ENCODE measurements around the gene OR4K17. TPM values are rescaled to one million over a fixed set of nuclear protein-coding genes. Genes with fewer than 3 reads are reported as not detected.
"Not testable (repeated sequence)": the region's sequence is repeated elsewhere in the genome, so short reads cannot be mapped to it uniquely, and the experiment has no call there.

The OR4K17 gene
- total RNA-seq, 3 donors from 2014 or later (not counting 1 experiment from before 2014, with no cell fraction given) = not detected

GRCh38 chr14:20143911-20144310, 33.4 kb downstream of the OR4K17 start:
- Histone ChIP-seq H3K36me3 (ENCODE audit: control insufficient read depth, insufficient read depth, low read length) (no peaks in the 10 kb centered on the region), H3K4me1 (ENCODE audit: control insufficient read depth, insufficient read depth, low read length) (no peaks in the 10 kb centered on the region), H3K27me3 (ENCODE audit: control insufficient read depth, insufficient read depth, low read length) (no peaks in the 10 kb centered on the region), H3K4me3 (ENCODE audit: low read length) (no peak overlapping the region), H3K9me3 (ENCODE audit: control insufficient read depth, insufficient read depth, low read length) (no peaks in the 10 kb centered on the region), H3K27ac (ENCODE audit: low read length) (no peak overlapping the region)
- intact Hi-C loops (cut with micrococcal nuclease) = no loop called here
- H3K9me3 Mint-ChIP-seq = peaks cover 1 to 5% of the 10 kb centered on the region in 2 donors
- 65% methylated on average over 7 of the region's 7 CpGs for WGBS (ENCODE audit: insufficient coverage)
- H3K4me3 Mint-ChIP-seq = no peak overlapping the region
- H3K27ac Mint-ChIP-seq = no peak overlapping the region
- no peak for TF ChIP-seq CTCF (IDR thresholded peaks at IDR 0.05)
- H3K27me3 Mint-ChIP-seq (ENCODE audit: low read depth in 2 of 2) = peaks cover 0 to 7% of the 10 kb centered on the region in 2 donors
- no peak for ATAC-seq
- no peaks in the 10 kb centered on the region for H3K4me1 Mint-ChIP-seq
- no peak for DNase-seq
- H3K36me3 Mint-ChIP-seq = no peaks in the 10 kb centered on the region

- intact Hi-C loops (cut with micrococcal nuclease) = no loop called here
- no peaks in the 10 kb centered on the region for H3K36me3 ChIP-seq (ENCODE audit: control insufficient read depth, insufficient read depth, low read length)
- Mint-ChIP-seq H3K4me3 (no peak overlapping the region), H3K27me3 (ENCODE audit: low read depth in 2 of 2) (peaks cover 0 to 7% of the 10 kb centered on the region in 2 donors), H3K36me3 (no peaks in the 10 kb centered on the region), H3K4me1 (no peaks in the 10 kb centered on the region), H3K9me3 (peaks cover 3 to 5% of the 10 kb centered on the region in 2 donors), H3K27ac (no peak overlapping the region)
- ATAC-seq = no peak
- 82% methylated on average over 1 of the region's 1 CpG for WGBS (ENCODE audit: insufficient coverage)
- no peak for DNase-seq
- no peak for TF ChIP-seq CTCF (IDR thresholded peaks at IDR 0.05)
- no peak overlapping the region for H3K4me3 ChIP-seq (ENCODE audit: low read length)
- no peaks in the 10 kb centered on the region for H3K27me3 ChIP-seq (ENCODE audit: control insufficient read depth, insufficient read depth, low read length)
- no peak overlapping the region for H3K27ac ChIP-seq (ENCODE audit: low read length)
- H3K9me3 ChIP-seq (ENCODE audit: control insufficient read depth, insufficient read depth, low read length) = no peaks in the 10 kb centered on the region
- H3K4me1 ChIP-seq (ENCODE audit: control insufficient read depth, insufficient read depth, low read length) = no peaks in the 10 kb centered on the region
These were observed 34.3 kb downstream of the OR4K17 start for GRCh38 chr14:20144820-20145219.

- H3K9me3 Mint-ChIP-seq = peaks cover 11 to 21% of the 10 kb centered on the region in 2 donors
- TF ChIP-seq CTCF (IDR thresholded peaks at IDR 0.05) = no peak
These were observed 53.9 kb downstream of the OR4K17 start for GRCh38 chr14:20164462-20164861.

GRCh38 chr14:20167091-20167490, 56.6 kb downstream of the OR4K17 start:
- H3K27ac Mint-ChIP-seq = no peak overlapping the region
- peaks cover 5 to 19% of the 10 kb centered on the region in 2 donors for H3K9me3 Mint-ChIP-seq
- DNase-seq = no peak

More at GRCh38 chr14:20164462-20164861, 53.9 kb downstream of the OR4K17 start:
- Mint-ChIP-seq H3K36me3 (peaks cover 8% of the 10 kb centered on the region), H3K27ac (no peak overlapping the region), H3K27me3 (ENCODE audit: low read depth in 2 of 2) (no peaks in the 10 kb centered on the region), H3K4me1 (no peaks in the 10 kb centered on the region), H3K4me3 (no peak overlapping the region)
- H3K4me3 ChIP-seq (ENCODE audit: low read length) = no peak overlapping the region
- H3K9me3 ChIP-seq (ENCODE audit: control insufficient read depth, insufficient read depth, low read length) = peaks cover 5% of the 10 kb centered on the region
- intact Hi-C loops (cut with micrococcal nuclease) = no loop called here
- H3K36me3 ChIP-seq (ENCODE audit: control insufficient read depth, insufficient read depth, low read length) = no peaks in the 10 kb centered on the region
- no peaks in the 10 kb centered on the region for H3K4me1 ChIP-seq (ENCODE audit: control insufficient read depth, insufficient read depth, low read length)
- ATAC-seq (no peak), DNase-seq (no peak)
- H3K27me3 ChIP-seq (ENCODE audit: control insufficient read depth, insufficient read depth, low read length) = no peaks in the 10 kb centered on the region
- no peak overlapping the region for H3K27ac ChIP-seq (ENCODE audit: low read length)

GRCh38 chr14:20169852-20170251, 59.3 kb downstream of the OR4K17 start:
- H3K27me3 ChIP-seq (ENCODE audit: control insufficient read depth, insufficient read depth, low read length); H3K9me3 ChIP-seq (ENCODE audit: control insufficient read depth, insufficient read depth, low read length); H3K4me3 ChIP-seq (ENCODE audit: low read length); H3K9me3 Mint-ChIP-seq; H3K27ac Mint-ChIP-seq; H3K4me1 Mint-ChIP-seq; H3K27ac ChIP-seq (ENCODE audit: low read length); H3K4me1 ChIP-seq (ENCODE audit: control insufficient read depth, insufficient read depth, low read length); H3K36me3 Mint-ChIP-seq; H3K36me3 ChIP-seq (ENCODE audit: control insufficient read depth, insufficient read depth, low read length); H3K4me3 Mint-ChIP-seq; ATAC-seq; H3K27me3 Mint-ChIP-seq (ENCODE audit: low read depth in 2 of 2); DNase-seq; intact Hi-C loops (cut with micrococcal nuclease): not testable (repeated sequence)

More at GRCh38 chr14:20167091-20167490, 56.6 kb downstream of the OR4K17 start:
- no peak for TF ChIP-seq CTCF (IDR thresholded peaks at IDR 0.05)
- H3K27me3 ChIP-seq (ENCODE audit: control insufficient read depth, insufficient read depth, low read length) = no peaks in the 10 kb centered on the region
- H3K9me3 ChIP-seq (ENCODE audit: control insufficient read depth, insufficient read depth, low read length) = peaks cover 5% of the 10 kb centered on the region
- no peak overlapping the region for H3K4me3 ChIP-seq (ENCODE audit: low read length)
- no peak overlapping the region for H3K4me3 Mint-ChIP-seq
- no peaks in the 10 kb centered on the region for H3K4me1 ChIP-seq (ENCODE audit: control insufficient read depth, insufficient read depth, low read length)
- H3K36me3 Mint-ChIP-seq = peaks cover 8% of the 10 kb centered on the region
- no peak for ATAC-seq
- H3K4me1 Mint-ChIP-seq = no peaks in the 10 kb centered on the region
- intact Hi-C loops (cut with micrococcal nuclease) = no loop called here
- no peak overlapping the region for H3K27ac ChIP-seq (ENCODE audit: low read length)
- H3K36me3 ChIP-seq (ENCODE audit: control insufficient read depth, insufficient read depth, low read length) = no peaks in the 10 kb centered on the region
- H3K27me3 Mint-ChIP-seq (ENCODE audit: low read depth in 2 of 2) = no peaks in the 10 kb centered on the region

Measured in natural killer cell (primary cell).